NCI-H2081 treated with DMSO at 0.1 percent for 48 hours (cell line): Measurements from ENCODE around the gene PI4K2B.
"Not testable (repeated sequence)": the region's sequence is repeated elsewhere in the genome, so short reads cannot be mapped to it uniquely, and the experiment has no call there.

Experiments
- DNase-seq: peaks from one replicate; lab custom pipeline; 2025; lab: John Stamatoyannopoulos, UW

PI4K2B gene

DNA sequence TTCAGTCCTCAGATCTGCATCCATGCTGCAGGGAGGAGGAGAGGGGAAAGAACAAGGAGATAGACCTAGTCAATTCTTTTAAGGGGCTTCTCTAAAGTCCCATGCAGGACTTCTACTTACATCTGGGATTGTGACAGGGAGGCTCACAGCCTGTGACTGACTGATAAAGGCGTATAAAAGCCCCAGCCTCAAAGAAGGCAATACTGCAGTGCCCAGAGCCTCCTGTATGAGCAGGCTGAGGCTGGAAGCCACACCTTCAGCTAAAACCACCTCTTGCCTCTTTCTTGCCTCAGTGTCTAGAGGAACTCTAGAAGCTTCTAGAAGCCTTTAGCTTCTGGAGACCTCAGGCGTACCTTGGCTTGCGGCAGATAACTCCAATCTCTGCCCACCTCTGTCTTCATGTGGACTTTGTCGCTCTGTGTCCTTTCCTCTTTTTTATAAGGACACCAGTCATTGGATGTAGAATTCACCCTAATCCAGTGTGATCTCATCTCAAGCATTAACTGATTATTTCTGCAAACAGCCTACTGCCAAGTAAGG lies 72.8 kb downstream of the PI4K2B start:
- DNase-seq = no peak

DNA sequence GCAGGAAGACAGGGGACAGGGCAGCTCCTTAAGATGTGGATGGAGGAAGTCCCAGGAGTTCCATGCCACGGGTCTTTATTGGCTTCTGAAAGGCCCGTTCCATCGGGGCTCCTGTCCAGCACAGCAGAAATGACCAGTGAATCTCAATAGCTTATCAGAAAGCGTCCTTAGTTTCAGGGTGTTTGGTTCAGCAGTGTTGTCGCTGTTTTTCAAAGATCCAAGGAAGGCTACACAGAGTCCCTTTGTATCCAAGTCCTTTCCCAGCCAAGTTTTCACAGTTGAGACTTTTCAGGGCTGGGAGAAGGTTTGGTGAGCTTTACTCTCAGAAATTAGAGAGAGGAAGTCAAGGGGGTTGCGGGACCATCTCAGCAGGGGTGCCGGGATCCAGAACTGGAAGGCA lies 73.8 kb downstream of the PI4K2B start:
- no peak for DNase-seq

DNA sequence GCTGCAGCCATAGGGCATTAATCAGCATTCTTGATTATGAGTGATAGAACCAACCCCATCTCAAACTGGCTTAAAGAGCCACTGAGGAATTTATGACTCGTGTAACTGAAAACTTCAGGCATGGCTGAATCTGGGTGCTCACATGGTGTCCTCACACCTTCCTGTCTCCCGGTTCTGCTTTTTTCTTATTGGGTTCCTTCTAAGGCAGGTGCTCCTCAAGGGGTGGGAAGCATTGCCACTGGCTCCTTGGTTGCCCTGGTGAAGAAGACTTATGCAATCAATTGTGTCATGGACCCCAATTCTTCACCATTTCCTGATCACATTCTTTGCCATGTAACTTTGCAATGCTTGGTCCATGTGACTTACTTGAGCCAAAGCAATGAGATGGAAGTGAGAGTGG lies 74.5 kb downstream of the PI4K2B start:
- DNase-seq = no peak

DNA sequence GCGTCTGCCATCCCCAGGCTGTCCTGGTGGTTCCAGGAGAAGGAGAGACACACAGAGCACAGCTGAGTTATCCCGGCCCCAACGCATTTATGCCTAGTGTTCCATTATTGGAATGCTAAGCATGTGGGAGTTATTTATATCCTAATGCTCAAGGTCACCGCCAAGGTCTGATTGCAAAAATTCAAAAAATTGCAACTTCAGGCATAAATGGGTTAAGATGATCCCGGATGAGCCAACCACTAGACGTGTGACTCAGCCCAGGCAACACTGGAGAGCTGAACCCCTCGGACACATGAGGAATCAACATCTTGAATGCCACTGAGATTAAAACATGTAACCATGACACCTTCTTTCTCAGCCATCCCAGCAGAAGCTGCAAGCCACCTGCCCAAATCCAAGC lies 74.9 kb downstream of the PI4K2B start:
- DNase-seq = no peak

DNA sequence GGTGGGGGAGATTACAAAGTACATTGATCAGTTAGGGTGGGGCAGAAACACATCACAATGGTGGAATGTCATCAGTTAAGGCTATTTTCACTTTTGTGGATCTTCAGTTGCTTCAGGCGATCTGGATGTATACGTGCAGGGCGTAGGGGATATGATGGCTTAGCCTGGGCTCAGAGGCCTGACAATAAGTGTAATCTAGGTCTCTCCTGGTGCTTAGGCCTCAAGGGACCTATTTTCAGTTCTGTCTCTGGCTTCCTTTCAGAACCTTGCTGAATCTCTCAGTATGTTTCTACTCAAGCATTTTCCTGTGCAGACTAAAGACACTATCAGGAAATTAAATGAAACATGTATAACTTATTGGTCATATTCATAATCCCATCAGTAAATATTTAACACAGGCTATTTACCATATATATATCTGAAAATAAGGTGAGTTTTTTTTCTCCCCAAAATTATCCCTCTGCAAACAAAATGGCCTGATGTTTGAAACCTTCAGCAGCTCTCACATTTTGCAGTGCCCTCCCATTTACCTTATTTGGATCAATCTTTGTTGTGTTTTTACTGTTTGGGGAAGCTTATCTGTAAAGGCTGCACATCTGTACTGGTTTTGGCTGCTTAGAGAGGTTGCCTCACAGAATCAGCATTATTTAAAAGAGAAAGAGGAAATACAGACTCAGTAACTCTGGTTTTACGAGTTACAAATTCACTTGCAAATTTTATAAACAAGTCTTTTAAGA lies 76.4 kb downstream of the PI4K2B start:
- no peak for DNase-seq

DNA sequence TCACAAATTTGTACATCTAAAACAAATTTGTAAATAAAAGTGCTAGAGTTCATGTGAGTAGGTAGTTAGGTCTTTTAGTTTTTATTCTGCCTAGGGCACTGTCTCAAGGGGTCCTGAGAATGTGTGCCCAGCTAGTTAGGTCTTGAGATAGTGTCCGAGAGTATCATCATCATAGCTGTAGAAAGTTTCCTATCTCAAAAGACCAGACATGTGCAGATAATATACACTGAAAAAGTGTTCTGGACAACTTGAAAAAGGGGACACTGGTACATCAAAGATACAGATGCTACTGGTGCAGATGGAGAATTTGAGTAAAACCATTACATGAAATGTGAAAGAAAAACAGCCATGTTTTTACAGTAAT lies 77.0 kb downstream of the PI4K2B start:
- DNase-seq = no peak

DNA sequence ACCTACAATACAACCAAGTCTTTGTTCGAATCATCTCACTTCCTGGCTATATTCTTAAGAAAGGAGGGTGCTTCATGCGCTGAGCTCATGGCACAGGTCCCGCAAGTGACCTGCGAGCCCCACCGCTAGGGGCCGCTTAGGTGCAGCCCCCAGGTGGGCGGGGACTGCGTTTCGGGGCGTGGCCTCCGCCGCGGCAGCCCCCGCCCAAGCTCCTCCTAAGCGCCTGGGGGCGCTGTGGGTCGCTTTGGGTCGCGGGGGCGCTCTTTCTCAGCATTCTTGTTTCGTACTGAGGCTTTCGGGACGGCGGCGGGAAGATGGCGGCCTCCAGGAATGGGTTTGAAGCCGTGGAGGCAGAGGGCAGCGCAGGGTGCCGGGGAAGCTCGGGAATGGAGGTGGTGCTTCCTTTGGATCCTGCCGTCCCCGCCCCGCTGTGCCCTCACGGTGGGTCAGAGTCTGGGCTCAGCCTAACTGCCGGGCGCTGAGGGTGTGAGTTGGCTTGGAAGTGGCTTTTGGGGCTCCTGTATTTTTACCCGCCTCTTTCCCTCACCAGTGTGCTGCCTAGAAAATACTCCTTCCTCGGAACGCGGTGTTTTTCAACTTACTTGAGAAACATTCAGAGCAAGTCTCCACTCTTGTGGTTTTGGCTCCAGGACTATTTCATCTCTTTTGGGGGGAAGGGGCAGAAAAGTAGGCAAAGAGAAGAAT lies 78.8 kb downstream of the PI4K2B start, which contains the start of gene ZCCHC4:
Gene ZCCHC4 (plus strand): TSS at position 279 of the 705 bp plus-strand sequence. CDS start 36 bp downstream, at position 315.
- DNase-seq = peak; percentile 59

DNA sequence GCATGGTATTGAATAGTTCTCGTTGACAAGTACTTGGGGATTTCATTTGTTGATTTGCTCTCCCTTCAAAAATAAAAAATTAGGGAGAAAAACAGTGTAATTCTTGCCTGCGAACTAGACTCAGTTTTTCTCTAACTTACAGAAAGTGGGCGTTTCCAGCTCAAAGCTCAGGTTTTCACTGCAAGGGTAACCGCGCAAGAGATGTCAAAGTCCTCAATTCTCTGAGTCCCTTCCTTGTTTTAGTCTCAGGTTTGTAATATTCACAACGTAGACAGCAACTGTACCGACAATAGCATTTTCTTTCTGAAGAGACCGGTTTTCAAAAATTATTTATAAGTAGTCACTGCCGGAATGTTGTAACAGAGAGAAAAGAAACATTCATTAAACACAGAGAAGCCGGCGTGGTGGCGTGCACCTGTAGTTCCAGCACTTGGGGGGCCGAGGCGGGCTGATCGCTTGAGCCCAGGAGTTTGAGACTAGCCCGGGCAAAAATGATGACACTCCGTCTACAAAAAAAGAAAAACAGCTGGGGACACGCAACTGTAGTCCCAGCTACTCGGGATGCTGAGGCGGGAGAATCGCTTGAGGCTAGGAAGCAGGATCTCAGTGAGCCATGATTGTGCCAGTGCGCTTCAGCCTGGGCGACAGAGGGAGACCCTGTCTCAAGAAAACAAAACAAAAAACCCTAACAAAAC lies 79.5 kb downstream of the PI4K2B start:
- no peak for DNase-seq

DNA sequence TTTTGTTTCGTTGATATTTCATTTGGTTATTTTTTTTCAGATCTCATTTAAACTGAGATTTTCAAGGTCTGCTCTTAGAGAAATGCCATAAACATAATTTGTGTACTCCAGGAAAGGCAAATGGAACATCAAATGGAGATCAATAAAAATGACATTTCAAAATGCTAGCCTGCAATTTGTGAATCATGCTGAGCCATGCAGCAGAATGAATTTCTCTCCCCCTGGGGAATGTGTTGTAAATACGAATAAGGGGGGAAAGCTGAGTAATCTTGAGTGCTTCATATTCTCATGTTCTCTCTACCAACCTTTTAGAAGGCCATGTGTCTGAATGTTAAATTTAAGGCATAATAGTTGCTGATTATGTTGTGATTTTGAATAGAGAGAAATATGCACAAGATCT lies 86.5 kb downstream of the PI4K2B start:
- DNase-seq = no peak

DNA sequence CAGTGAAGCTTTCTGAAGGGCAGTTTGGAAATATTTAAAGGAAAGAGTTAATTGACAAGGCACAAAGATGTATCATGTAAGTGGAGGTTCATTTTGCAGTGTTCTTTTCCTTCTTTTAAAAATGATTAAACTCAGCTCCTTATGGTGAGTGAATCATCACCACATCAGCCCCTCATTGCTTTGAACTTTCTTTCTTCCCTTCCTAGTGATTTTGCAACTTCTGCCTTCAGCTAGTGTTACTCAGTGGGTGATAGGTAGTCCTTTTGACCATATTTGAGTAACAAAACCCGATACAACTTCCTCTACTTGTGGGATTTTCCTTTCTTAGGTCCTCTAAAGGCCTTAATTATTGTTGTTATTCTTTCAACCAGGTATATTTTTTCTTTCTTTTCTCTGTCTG lies 86.9 kb downstream of the PI4K2B start:
- DNase-seq = no peak

DNA sequence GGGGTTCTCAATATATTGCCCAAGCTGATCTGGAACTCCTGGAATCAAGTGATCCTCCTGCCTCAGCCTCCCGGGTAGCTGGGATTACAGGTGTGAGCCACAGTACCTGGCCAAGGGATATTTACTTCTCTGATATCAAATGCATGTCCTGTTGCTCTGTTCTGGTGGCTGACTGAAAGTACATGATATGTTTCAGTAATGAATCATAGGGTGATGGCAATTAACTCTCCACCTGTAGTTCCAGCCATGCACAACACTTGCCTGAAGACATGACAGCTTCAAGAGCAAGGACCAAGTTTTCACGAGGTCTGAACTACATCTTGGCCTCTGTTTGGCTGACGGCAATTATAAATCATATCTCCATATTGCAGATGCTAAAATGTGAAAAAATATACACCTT lies 87.9 kb downstream of the PI4K2B start:
- DNase-seq = no peak

DNA sequence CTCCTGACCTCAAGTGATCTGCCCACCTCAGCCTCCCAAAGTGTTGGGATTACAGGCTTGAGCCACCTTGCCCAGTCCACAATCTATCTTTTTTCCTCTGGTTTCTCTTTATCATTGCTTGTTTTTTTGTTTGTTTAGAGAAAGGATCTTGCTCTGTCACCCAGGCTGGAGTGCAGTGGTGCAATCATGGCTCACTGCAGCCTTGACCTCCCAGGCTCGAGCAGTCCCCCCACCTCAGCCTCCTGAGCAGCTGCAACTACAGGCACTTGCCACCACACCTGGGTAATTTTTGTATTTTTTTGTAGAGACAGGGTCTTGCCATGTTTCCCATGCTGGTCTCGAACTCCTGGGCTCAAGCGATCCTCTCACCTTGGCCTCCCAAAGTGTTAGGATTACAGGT lies 94.6 kb downstream of the PI4K2B start:
- DNase-seq = not testable (repeated sequence)
